ENCODE data around the gene ARL13A. TPM values are rescaled to one million over a fixed set of nuclear protein-coding genes. Genes with fewer than 3 reads are reported as not detected.

Gene ARL13A
- total RNA-seq, 1 experiment from 2014 or later, result not detected

GRCh38 chrX:100964362-100964761, 5.1 kb upstream of the ARL13A start:
- Histone ChIP-seq H2AFZ (ENCODE audit: low read depth, low read length, poor library complexity, severe bottlenecking) (no peak overlapping the region), H3K4me3 (replicated peaks in 1 of 2; ENCODE audit: low read depth in 1 of 2, low read length in 2 of 2) (no peak overlapping the region), H3K4me2 (ENCODE audit: low read length) (no peak overlapping the region), H3K9me3 (ENCODE audit: control insufficient read depth in 1 of 2, insufficient read depth in 1 of 2, low read depth in 1 of 2, low read length in 2 of 2) (no peaks in the 10 kb centered on the region), H4K20me1 (ENCODE audit: insufficient read depth) (no peaks in the 10 kb centered on the region), H3K36me3 (ENCODE audit: control insufficient read depth in 1 of 2, insufficient read depth in 2 of 2, low read length in 2 of 2) (no peaks in the 10 kb centered on the region), H3K9me2 (ENCODE audit: insufficient read depth) (no peaks in the 10 kb centered on the region), H3K9ac (ENCODE audit: low read length) (no peak overlapping the region), H3K79me2 (ENCODE audit: insufficient read depth, low read length) (no peaks in the 10 kb centered on the region), H3K27me3 (ENCODE audit: insufficient read depth, low read length) (no peaks in the 10 kb centered on the region), H3K4me1 (ENCODE audit: control insufficient read depth in 1 of 2, insufficient read depth in 2 of 2, low read length in 2 of 2) (no peaks in the 10 kb centered on the region), H3K27ac (ENCODE audit: low read depth, low read length) (no peak overlapping the region)
- intact Hi-C loops (cut with micrococcal nuclease), result no loop called here
- ChIA-PET RAD21 (ENCODE audit: low non-redundant PET in 1 of 2, low total read pairs in 2 of 2, uncharacterized antibody in 2 of 2, unreplicated experiment in 2 of 2) (no interaction called here), POLR2A (no interaction called here), CTCF (no interaction called here)
- no peak for ATAC-seq
- DNase-seq (ENCODE audit: low read depth, low spot score), result no peak
- no peak for TF ChIP-seq ZBTB33 (IDR thresholded peaks at IDR 0.05; ENCODE audit: extremely low read depth, insufficient replicate concordance, low read length)
- no peak for TF ChIP-seq CTCF (IDR thresholded peaks at IDR 0.05 in 2 of 3, conservative IDR thresholded peaks at IDR 0.05 in 1 of 3; ENCODE audit: borderline replicate concordance in 1 of 3, insufficient read depth in 1 of 3, low read depth in 2 of 3, low read length in 2 of 3)
- TF ChIP-seq FOSL1 (IDR thresholded peaks at IDR 0.05; ENCODE audit: low read depth), result no peak
- no peak for TF ChIP-seq EZH2 (IDR thresholded peaks at IDR 0.05)
- no peak for TF ChIP-seq ATF3 (IDR thresholded peaks at IDR 0.05)
- no peak for TF ChIP-seq EZH2phosphoT487 (IDR thresholded peaks at IDR 0.05; ENCODE audit: borderline replicate concordance)
- TF ChIP-seq CBX3 (IDR thresholded peaks at IDR 0.05; ENCODE audit: low read depth), result no peak
- no peak for TF ChIP-seq POLR2AphosphoS5 (IDR thresholded peaks at IDR 0.05; ENCODE audit: low read depth, low read length)
- no peak for TF ChIP-seq CEBPB (IDR thresholded peaks at IDR 0.05; ENCODE audit: low read depth)
- TF ChIP-seq ZFX (IDR thresholded peaks at IDR 0.05), result no peak
- TF ChIP-seq SP1 (IDR thresholded peaks at IDR 0.05; ENCODE audit: low read depth), result no peak
- no peak for TF ChIP-seq ELF1 (IDR thresholded peaks at IDR 0.05; ENCODE audit: borderline replicate concordance, low read depth)
- no peak for TF ChIP-seq EGR1 (IDR thresholded peaks at IDR 0.05; ENCODE audit: low read depth)
- TF ChIP-seq POLR2A (IDR thresholded peaks at IDR 0.05; ENCODE audit: borderline replicate concordance, extremely low read depth, insufficient read depth, insufficient read length), result no peak
- BruUV-seq (replicated peaks), result no TSS peak
